Hepatocyte (in vitro differentiated cells): Measurements from ENCODE around the gene MOCS1. TPM values are rescaled to one million over a fixed set of nuclear protein-coding genes. Genes with fewer than 3 reads are reported as not detected.

Experiments
- DNase-seq: peaks from one replicate; pipeline ENCODE4 v3.0.0-alpha.2; 2016; ENCODE audit warnings: low spot score
- H2AFZ ChIP-seq: fragments of 200-600 bp; sonication (generic); 2 replicates; pipeline ENCODE4 v1.6.0; 2016; ENCODE audit warnings: antibody characterized with exemption, mild to moderate bottlenecking
- H3K27ac ChIP-seq: fragments of 200-600 bp; sonication (generic); 2 replicates; pipeline ENCODE4 v1.5.1; 2016; ENCODE audit warnings: mild to moderate bottlenecking
- H3K27me3 ChIP-seq: fragments of 200-600 bp; sonication (generic); 2 replicates; pipeline ENCODE4 v1.6.1; 2016
- H3K36me3 ChIP-seq: fragments of 200-600 bp; sonication (generic); replicated peaks from 2 replicates; pipeline ENCODE4 v1.5.1; 2016; ENCODE audit warnings: low read depth; ENCODE audit not compliant: insufficient read depth
- H3K4me1 ChIP-seq: fragments of 200-600 bp; sonication (generic); 2 replicates; pipeline ENCODE4 v1.5.1; 2016; ENCODE audit warnings: mild to moderate bottlenecking, moderate library complexity; ENCODE audit not compliant: insufficient read depth
- H3K4me2 ChIP-seq: fragments of 200-600 bp; sonication (generic); 2 replicates; pipeline ENCODE4 v1.6.0; 2016
- H3K4me3 ChIP-seq: fragments of 200-600 bp; sonication (generic); 2 replicates; pipeline ENCODE4 v1.5.1; 2016; ENCODE audit warnings: mild to moderate bottlenecking
- H3K79me2 ChIP-seq: fragments of 200-600 bp; sonication (generic); 2 replicates; pipeline ENCODE4 v1.6.0; 2017; ENCODE audit warnings: mild to moderate bottlenecking
- H3K9me2 ChIP-seq: fragments of 200-600 bp; sonication (generic); replicated peaks from 2 replicates; pipeline ENCODE4 v1.6.0; 2017; ENCODE audit warnings: mild to moderate bottlenecking; ENCODE audit not compliant: insufficient read depth
- H3K9me3 ChIP-seq: fragments of 200-600 bp; sonication (generic); 2 replicates; pipeline ENCODE4 v1.5.1; 2016; ENCODE audit warnings: low read depth, mild to moderate bottlenecking
- H4K20me1 ChIP-seq: fragments of 200-600 bp; sonication (generic); 2 replicates; pipeline ENCODE4 v1.6.0; 2016; ENCODE audit warnings: mild to moderate bottlenecking; ENCODE audit not compliant: insufficient read depth, poor library complexity, severe bottlenecking
- CTCF ChIP-seq: fragments of 200-600 bp; sonication (generic); IDR thresholded peaks from 2 replicates; pipeline ENCODE4 v1.5.1; 2016; ENCODE audit warnings: antibody characterized with exemption, mild to moderate bottlenecking; ENCODE audit not compliant: poor library complexity
- EZH2 ChIP-seq: fragments of 200-600 bp; sonication (generic); IDR thresholded peaks from 2 replicates; pipeline ENCODE4 v1.6.1; 2016; ENCODE audit warnings: antibody characterized with exemption, mild to moderate bottlenecking, borderline replicate concordance
- EZH2phosphoT487 ChIP-seq: fragments of 200-600 bp; sonication (generic); IDR thresholded peaks from one replicate; pipeline ENCODE4 v1.6.1; 2018; ENCODE audit warnings: antibody characterized with exemption, mild to moderate bottlenecking, low read depth, moderate library complexity; ENCODE audit not compliant: unreplicated experiment, severe bottlenecking
- WGBS: methylation state at CpG from one replicate; pipeline ENCODE4 v1.1.6; 2016; ENCODE audit warnings: low lambda C conversion rate; ENCODE audit errors: missing lambda C conversion rate; 5-methylcytosine and 5-hydroxymethylcytosine counted together
- polyA plus RNA-seq: library from polyadenylated mRNA; unstranded; fragments of >200 nt; fragmentation: Nextera tagmentation; extraction: Ambion mirVana; gene quantifications from 2 replicates; pipeline ENCODE4 v1.2.1, GENCODE V29; 2016
- total RNA-seq: library from RNA; depleted of rRNA; stranded (reverse); fragments of >200 nt; gene quantifications from 2 replicates; pipeline ENCODE4 v1.2.3, GENCODE V29; 2014

Gene MOCS1
- total and polyA plus RNA-seq, 2 experiments from 2014 or later, result 10.7 to 13.4 TPM

GRCh38 chr6:39867592-39867991 is 66.7 kb downstream of the MOCS1 start:
- Histone ChIP-seq H3K4me1 (no peaks in the 10 kb centered on the region), H3K9me2 (no peaks in the 10 kb centered on the region), H3K36me3 (no peaks in the 10 kb centered on the region), H3K27ac (no peak overlapping the region), H3K27me3 (no peaks in the 10 kb centered on the region), H2AFZ (no peak overlapping the region), H3K4me2 (no peak overlapping the region), H3K9me3 (no peaks in the 10 kb centered on the region), H3K4me3 (no peak overlapping the region), H3K79me2 (no peaks in the 10 kb centered on the region), H4K20me1 (no peaks in the 10 kb centered on the region)
- no peak for TF ChIP-seq CTCF
- no peak for DNase-seq
- 70% methylated on average over 6 of the region's 6 CpGs for WGBS

GRCh38 chr6:39865011-39865888 is 69.0 kb downstream of the MOCS1 start:
- no peaks in the 10 kb centered on the region for H3K9me2 ChIP-seq
- no peak overlapping the region for H2AFZ ChIP-seq
- peak; percentile 77 for DNase-seq
- no peaks in the 10 kb centered on the region for H3K4me1 ChIP-seq
- H3K27ac ChIP-seq, result no peak overlapping the region
- H3K36me3 ChIP-seq, result no peaks in the 10 kb centered on the region
- H4K20me1 ChIP-seq, result no peaks in the 10 kb centered on the region
- TF ChIP-seq EZH2, result no peak
- TF ChIP-seq CTCF, result peak; percentile 57
- no peaks in the 10 kb centered on the region for H3K79me2 ChIP-seq
- no peak overlapping the region for H3K4me2 ChIP-seq
- 68% methylated on average over 15 of the region's 15 CpGs for WGBS
- H3K9me3 ChIP-seq, result no peaks in the 10 kb centered on the region
- H3K27me3 ChIP-seq, result no peaks in the 10 kb centered on the region
- H3K4me3 ChIP-seq, result no peak overlapping the region

GRCh38 chr6:39861663-39862062 is 72.6 kb downstream of the MOCS1 start:
- no peak for DNase-seq
- no peaks in the 10 kb centered on the region for H3K4me1 ChIP-seq
- no peaks in the 10 kb centered on the region for H3K9me3 ChIP-seq
- H3K27ac ChIP-seq, result no peak overlapping the region
- H3K9me2 ChIP-seq, result no peaks in the 10 kb centered on the region
- H3K4me3 ChIP-seq, result no peak overlapping the region
- H3K36me3 ChIP-seq, result no peaks in the 10 kb centered on the region
- TF ChIP-seq EZH2 (no peak), CTCF (no peak), EZH2phosphoT487 (no peak)
- no peaks in the 10 kb centered on the region for H3K27me3 ChIP-seq
- H3K4me2 ChIP-seq, result no peak overlapping the region
- no peak overlapping the region for H2AFZ ChIP-seq
- H4K20me1 ChIP-seq, result no peaks in the 10 kb centered on the region
- H3K79me2 ChIP-seq, result no peaks in the 10 kb centered on the region
- 77% methylated on average over 3 of the region's 3 CpGs for WGBS

- Histone ChIP-seq H3K4me3 (no peak overlapping the region), H3K79me2 (no peaks in the 10 kb centered on the region), H2AFZ (no peak overlapping the region), H3K4me1 (no peaks in the 10 kb centered on the region), H3K27me3 (no peaks in the 10 kb centered on the region), H4K20me1 (no peaks in the 10 kb centered on the region), H3K9me3 (no peaks in the 10 kb centered on the region), H3K9me2 (no peaks in the 10 kb centered on the region), H3K36me3 (no peaks in the 10 kb centered on the region), H3K4me2 (no peak overlapping the region), H3K27ac (no peak overlapping the region)
- DNase-seq, result no peak
- TF ChIP-seq EZH2, result no peak
- no peak for TF ChIP-seq CTCF
- no peak for TF ChIP-seq EZH2phosphoT487
- 76% methylated on average over 2 of the region's 2 CpGs for WGBS
Observed at GRCh38 chr6:39859025-39859424, 75.2 kb downstream of the MOCS1 start.
